Measurements from ENCODE around the gene MYCN.

MYCN gene

GRCh38 chr2:15893085-15893484 is 47.3 kb upstream of the MYCN start:
- H3K9me2 ChIP-seq (ENCODE audit: low read depth, low read length): no peaks in the 10 kb centered on the region

GRCh38 chr2:15893689-15894480 is 46.5 kb upstream of the MYCN start:
- H3K9ac ChIP-seq (ENCODE audit: low read length): no peak overlapping the region
- no peak overlapping the region for H3K4me3 ChIP-seq (ENCODE audit: low read depth, low read length, poor library complexity, severe bottlenecking)
- H4K20me1 ChIP-seq (ENCODE audit: insufficient read depth, low read length): no peaks in the 10 kb centered on the region
- H3F3A ChIP-seq (ENCODE audit: insufficient read depth, low read length): no peaks in the 10 kb centered on the region
- no peaks in the 10 kb centered on the region for H3K36me3 ChIP-seq (ENCODE audit: insufficient read depth, low read length)
- no peaks in the 10 kb centered on the region for H3K4me1 ChIP-seq (ENCODE audit: insufficient read depth, low read length, severe bottlenecking)
- peaks cover 4% of the 10 kb centered on the region for H3K9me3 ChIP-seq (ENCODE audit: low read length)
- H3K27ac ChIP-seq (ENCODE audit: low read depth, low read length, poor library complexity, severe bottlenecking): no peak overlapping the region
- H3K9me2 ChIP-seq (ENCODE audit: low read depth, low read length): no peaks in the 10 kb centered on the region
- no peak overlapping the region for H3K4me2 ChIP-seq (ENCODE audit: low read length)
- no peak for TF ChIP-seq EZH2 (IDR thresholded peaks at IDR 0.05; ENCODE audit: borderline replicate concordance, low read length)
- TF ChIP-seq CTCF (IDR thresholded peaks at IDR 0.05; ENCODE audit: low read length): no peak
- no peaks in the 10 kb centered on the region for H3K79me2 ChIP-seq (ENCODE audit: insufficient read depth, low read length)
- H3K27me3 ChIP-seq (ENCODE audit: insufficient read depth, low read length): no peaks in the 10 kb centered on the region
- H2AFZ ChIP-seq (ENCODE audit: low read length): no peak overlapping the region

More at GRCh38 chr2:15893085-15893484, 47.3 kb upstream of the MYCN start:
- no peaks in the 10 kb centered on the region for H3K79me2 ChIP-seq (ENCODE audit: insufficient read depth, low read length)
- H3K4me2 ChIP-seq (ENCODE audit: low read length): no peak overlapping the region
- H3K4me1 ChIP-seq (ENCODE audit: insufficient read depth, low read length, severe bottlenecking): no peaks in the 10 kb centered on the region
- no peak overlapping the region for H3K4me3 ChIP-seq (ENCODE audit: low read depth, low read length, poor library complexity, severe bottlenecking)
- no peaks in the 10 kb centered on the region for H3F3A ChIP-seq (ENCODE audit: insufficient read depth, low read length)
- H3K36me3 ChIP-seq (ENCODE audit: insufficient read depth, low read length): no peaks in the 10 kb centered on the region
- H3K27me3 ChIP-seq (ENCODE audit: insufficient read depth, low read length): no peaks in the 10 kb centered on the region
- H3K9me3 ChIP-seq (ENCODE audit: low read length): peaks cover 4% of the 10 kb centered on the region
- H4K20me1 ChIP-seq (ENCODE audit: insufficient read depth, low read length): no peaks in the 10 kb centered on the region
- H2AFZ ChIP-seq (ENCODE audit: low read length): no peak overlapping the region
- no peak overlapping the region for H3K9ac ChIP-seq (ENCODE audit: low read length)
- H3K27ac ChIP-seq (ENCODE audit: low read depth, low read length, poor library complexity, severe bottlenecking): no peak overlapping the region
- TF ChIP-seq EZH2 (IDR thresholded peaks at IDR 0.05; ENCODE audit: borderline replicate concordance, low read length) (no peak), CTCF (IDR thresholded peaks at IDR 0.05; ENCODE audit: low read length) (no peak)

GRCh38 chr2:15894481-15895144 is 45.7 kb upstream of the MYCN start:
- no peaks in the 10 kb centered on the region for H3K79me2 ChIP-seq (ENCODE audit: insufficient read depth, low read length)
- no peak overlapping the region for H3K4me2 ChIP-seq (ENCODE audit: low read length)

More at GRCh38 chr2:15894481-15895144, 45.7 kb upstream of the MYCN start:
- Histone ChIP-seq H3K9me2 (ENCODE audit: low read depth, low read length) (no peaks in the 10 kb centered on the region), H3K27ac (ENCODE audit: low read depth, low read length, poor library complexity, severe bottlenecking) (no peak overlapping the region), H3K9ac (ENCODE audit: low read length) (no peak overlapping the region), H4K20me1 (ENCODE audit: insufficient read depth, low read length) (no peaks in the 10 kb centered on the region), H3K36me3 (ENCODE audit: insufficient read depth, low read length) (no peaks in the 10 kb centered on the region), H3K27me3 (ENCODE audit: insufficient read depth, low read length) (no peaks in the 10 kb centered on the region), H2AFZ (ENCODE audit: low read length) (no peak overlapping the region), H3K4me3 (ENCODE audit: low read depth, low read length, poor library complexity, severe bottlenecking) (no peak overlapping the region), H3K9me3 (ENCODE audit: low read length) (peaks cover 4% of the 10 kb centered on the region), H3K4me1 (ENCODE audit: insufficient read depth, low read length, severe bottlenecking) (no peaks in the 10 kb centered on the region), H3F3A (ENCODE audit: insufficient read depth, low read length) (no peaks in the 10 kb centered on the region)
- TF ChIP-seq CTCF (IDR thresholded peaks at IDR 0.05; ENCODE audit: low read length) (no peak), EZH2 (IDR thresholded peaks at IDR 0.05; ENCODE audit: borderline replicate concordance, low read length) (no peak)

Data from OCI-LY1 (cell line).